Neutrophil (primary cell): Measurements from ENCODE around the gene DRC7.

Source experiments
- H3K27ac ChIP-seq: fragments of 200-600 bp; sonication (generic); 2 replicates; pipeline ENCODE4 v1.5.1; 2016; ENCODE audit warnings: mild to moderate bottlenecking, moderate library complexity
- H3K27me3 ChIP-seq: fragments of 200-600 bp; sonication (generic); 2 replicates; pipeline ENCODE4 v1.6.0; 2016; ENCODE audit warnings: mild to moderate bottlenecking
- H3K36me3 ChIP-seq: fragments of 200-600 bp; sonication (generic); 2 replicates; pipeline ENCODE4 v1.5.1; 2017
- H3K4me1 ChIP-seq, 2 experiments: fragments of 200-600 bp in 1 of 2; sonication (generic) in 1 of 2; 1 replicate in 1 of 2; 2 replicates in 1 of 2; pipeline versions ENCODE4 v1.5.1 to v1.6.1; 2013 to 2016; ENCODE audit warnings: low read depth in 1 of 2, low read length in 1 of 2, mild to moderate bottlenecking in 1 of 2, moderate library complexity in 1 of 2; ENCODE audit not compliant: control insufficient read depth in 1 of 2, insufficient read depth in 1 of 2
- H3K4me3 ChIP-seq, 2 experiments: fragments of 200-600 bp in 1 of 2; sonication (generic) in 1 of 2; 1 replicate in 1 of 2; 2 replicates in 1 of 2; pipeline ENCODE4 v1.5.1; 2013 to 2016; ENCODE audit warnings: low read depth in 1 of 2, low read length in 1 of 2, mild to moderate bottlenecking in 1 of 2, moderate library complexity in 1 of 2
- H3K9me3 ChIP-seq: fragments of 200-600 bp; sonication (generic); 2 replicates; pipeline ENCODE4 v1.5.1; 2016
- TF ChIP-seq, protein P1 (sequence below): fragments of 200-600 bp; sonication (generic); IDR thresholded peaks from 2 replicates; pipeline ENCODE4 v1.5.1; 2016; ENCODE audit warnings: antibody characterized with exemption

The DRC7 gene

DNA sequence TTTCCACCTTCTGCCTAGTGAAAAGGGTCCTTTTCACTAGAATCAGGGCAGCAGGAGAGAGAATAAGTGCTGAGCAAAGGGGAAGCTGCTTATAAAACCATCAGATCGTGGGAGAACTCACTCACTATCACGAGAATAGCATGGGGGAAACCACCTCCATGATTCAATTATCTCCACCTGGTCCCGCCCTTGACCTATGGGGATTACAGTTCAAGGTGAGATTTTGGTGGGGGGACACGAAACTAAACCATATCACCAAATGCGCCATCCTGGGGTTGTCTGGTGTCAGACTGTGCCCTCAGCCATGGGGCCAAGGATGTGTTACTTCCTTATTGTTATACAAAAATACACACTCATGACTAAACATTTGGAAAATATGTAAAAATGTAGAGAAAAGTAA is 30.5 kb downstream of the DRC7 start:
- no peaks in the 10 kb centered on the region for H3K4me1 ChIP-seq
- H3K9me3 ChIP-seq = no peaks in the 10 kb centered on the region
- H3K4me3 ChIP-seq = no peak overlapping the region
- TF ChIP-seq, protein P1, sequence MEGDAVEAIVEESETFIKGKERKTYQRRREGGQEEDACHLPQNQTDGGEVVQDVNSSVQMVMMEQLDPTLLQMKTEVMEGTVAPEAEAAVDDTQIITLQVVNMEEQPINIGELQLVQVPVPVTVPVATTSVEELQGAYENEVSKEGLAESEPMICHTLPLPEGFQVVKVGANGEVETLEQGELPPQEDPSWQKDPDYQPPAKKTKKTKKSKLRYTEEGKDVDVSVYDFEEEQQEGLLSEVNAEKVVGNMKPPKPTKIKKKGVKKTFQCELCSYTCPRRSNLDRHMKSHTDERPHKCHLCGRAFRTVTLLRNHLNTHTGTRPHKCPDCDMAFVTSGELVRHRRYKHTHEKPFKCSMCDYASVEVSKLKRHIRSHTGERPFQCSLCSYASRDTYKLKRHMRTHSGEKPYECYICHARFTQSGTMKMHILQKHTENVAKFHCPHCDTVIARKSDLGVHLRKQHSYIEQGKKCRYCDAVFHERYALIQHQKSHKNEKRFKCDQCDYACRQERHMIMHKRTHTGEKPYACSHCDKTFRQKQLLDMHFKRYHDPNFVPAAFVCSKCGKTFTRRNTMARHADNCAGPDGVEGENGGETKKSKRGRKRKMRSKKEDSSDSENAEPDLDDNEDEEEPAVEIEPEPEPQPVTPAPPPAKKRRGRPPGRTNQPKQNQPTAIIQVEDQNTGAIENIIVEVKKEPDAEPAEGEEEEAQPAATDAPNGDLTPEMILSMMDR = no peak
- no peak overlapping the region for H3K27ac ChIP-seq
- no peaks in the 10 kb centered on the region for H3K27me3 ChIP-seq
- no peaks in the 10 kb centered on the region for H3K36me3 ChIP-seq

DNA sequence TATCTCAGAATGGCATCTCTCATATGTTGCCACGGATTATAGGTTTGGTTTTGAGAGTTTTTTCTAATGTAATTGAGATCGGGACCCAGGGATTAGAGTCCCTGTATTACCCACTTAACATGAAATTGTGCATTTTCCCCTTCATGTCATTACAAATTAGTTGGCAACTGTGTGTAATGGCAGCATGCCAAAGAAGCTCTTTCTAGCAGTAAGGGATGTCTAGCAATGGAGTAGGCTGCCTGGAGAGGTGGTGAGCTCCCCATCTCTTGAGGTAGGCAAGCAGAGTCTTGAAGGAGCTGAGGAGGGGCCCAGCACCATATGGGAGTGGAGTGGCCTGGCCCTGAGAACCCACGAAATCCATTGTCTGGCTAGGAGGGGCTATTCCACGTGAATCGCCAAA is 30.9 kb downstream of the DRC7 start:
- Histone ChIP-seq H3K9me3 (no peaks in the 10 kb centered on the region), H3K4me1 (no peaks in the 10 kb centered on the region), H3K27ac (no peak overlapping the region), H3K36me3 (no peaks in the 10 kb centered on the region), H3K4me3 (no peak overlapping the region), H3K27me3 (no peaks in the 10 kb centered on the region)
- TF ChIP-seq, protein P1 = no peak

DNA sequence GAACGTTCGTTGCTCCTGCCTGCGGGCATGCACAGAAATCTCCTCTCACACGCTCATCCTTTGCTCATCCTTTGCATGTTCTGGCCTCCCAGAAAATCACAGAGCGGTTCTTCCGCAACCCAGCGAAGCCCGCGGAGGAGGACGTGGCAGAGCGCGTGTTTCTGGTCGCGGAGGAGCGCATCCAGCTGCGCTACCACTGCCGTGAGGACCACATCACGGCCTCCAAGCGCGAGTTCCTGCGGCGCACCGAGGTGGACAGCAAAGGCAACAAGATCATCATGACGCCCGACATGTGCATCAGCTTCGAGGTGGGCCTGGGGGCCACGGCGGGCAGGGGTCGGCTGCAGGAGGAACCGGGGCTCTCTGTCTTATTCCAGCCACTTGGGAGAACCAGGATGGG is 31.4 kb downstream of the DRC7 start:
- Histone ChIP-seq H3K36me3 (no peaks in the 10 kb centered on the region), H3K27me3 (no peaks in the 10 kb centered on the region), H3K4me1 (no peaks in the 10 kb centered on the region), H3K9me3 (no peaks in the 10 kb centered on the region), H3K27ac (no peak overlapping the region), H3K4me3 (no peak overlapping the region)
- TF ChIP-seq, protein P1 = no peak

DNA sequence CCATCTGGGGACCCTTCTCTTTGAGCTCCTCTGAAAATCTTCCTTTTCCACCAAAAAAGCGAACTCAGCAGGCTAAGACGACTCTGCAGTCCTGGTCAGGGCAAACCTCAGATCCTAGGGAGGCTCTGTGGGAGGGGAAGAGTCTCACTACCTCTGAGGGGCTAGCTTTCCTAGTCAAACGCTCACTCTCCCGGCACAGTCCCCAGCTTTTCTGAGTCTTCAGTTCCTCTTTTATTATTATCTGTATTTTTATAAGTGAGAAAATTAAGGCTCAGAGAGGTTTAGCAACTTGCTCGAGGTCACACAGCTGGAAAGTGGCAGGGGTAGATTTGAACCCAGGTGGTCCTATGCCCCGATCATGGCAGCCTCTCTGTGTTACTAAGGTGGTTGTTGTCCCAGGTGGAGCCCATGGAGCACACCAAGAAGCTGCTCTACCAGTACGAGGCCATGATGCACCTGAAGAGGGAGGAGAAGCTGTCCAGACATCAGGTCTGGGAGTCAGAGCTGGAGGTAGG is 31.9 kb downstream of the DRC7 start:
- H3K4me1 ChIP-seq = no peaks in the 10 kb centered on the region
- no peak overlapping the region for H3K4me3 ChIP-seq
- H3K9me3 ChIP-seq = no peaks in the 10 kb centered on the region
- no peaks in the 10 kb centered on the region for H3K27me3 ChIP-seq
- H3K36me3 ChIP-seq = no peaks in the 10 kb centered on the region
- TF ChIP-seq, protein P1 = no peak
- no peak overlapping the region for H3K27ac ChIP-seq

DNA sequence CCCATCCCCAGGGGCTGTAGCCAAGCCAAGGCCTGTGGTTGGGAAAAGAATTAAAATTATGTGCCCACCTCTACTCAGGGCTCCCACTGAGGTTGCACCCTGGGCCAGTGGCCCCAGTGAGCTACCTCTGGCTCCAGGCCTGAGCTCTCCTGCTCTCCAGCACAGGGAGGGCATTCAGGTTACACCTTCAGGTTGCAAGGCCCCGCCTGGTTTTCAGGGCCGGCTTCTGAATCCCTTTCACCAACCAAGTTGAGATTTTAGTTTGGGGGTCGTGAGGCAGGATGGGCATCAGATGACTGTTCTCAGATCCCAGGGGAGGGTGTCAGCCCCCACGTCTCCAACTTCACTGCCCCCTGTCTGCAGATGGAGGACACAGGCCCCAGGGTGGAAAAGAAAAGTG is 33.0 kb downstream of the DRC7 start:
- no peaks in the 10 kb centered on the region for H3K36me3 ChIP-seq
- H3K27ac ChIP-seq = no peak overlapping the region
- H3K4me1 ChIP-seq = no peaks in the 10 kb centered on the region
- H3K27me3 ChIP-seq = no peaks in the 10 kb centered on the region
- no peaks in the 10 kb centered on the region for H3K9me3 ChIP-seq
- no peak overlapping the region for H3K4me3 ChIP-seq
- TF ChIP-seq, protein P1 = no peak
